ENCODE results near the gene PRCP.

DNA sequence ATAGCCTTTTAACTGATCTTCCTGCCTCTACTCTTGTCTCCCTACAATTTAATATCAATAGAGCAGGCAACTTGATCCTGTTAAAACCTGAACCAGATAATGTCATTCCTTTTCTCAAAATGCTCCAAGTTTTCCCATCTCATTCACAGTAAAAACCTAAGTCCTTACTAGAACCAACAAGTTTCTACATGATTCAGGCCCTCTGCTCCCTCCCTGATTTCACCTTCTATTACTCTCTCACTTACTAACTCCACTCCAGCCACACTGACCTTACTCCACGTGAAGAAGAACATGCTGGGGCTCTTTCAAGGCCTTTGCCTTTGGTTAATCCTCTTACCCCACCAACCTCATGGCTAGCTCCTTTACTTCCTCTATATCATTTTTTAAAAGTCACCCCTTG, 71.1 kb downstream of the PRCP start:
- TF ChIP-seq POLR2A (IDR thresholded peaks at IDR 0.05; ENCODE audit: low read length) (no peak), GATA1 (IDR thresholded peaks at IDR 0.05; ENCODE audit: low read depth, low read length) (no peak)
